Measurements from ENCODE around the gene UBE2G1.

UBE2G1 gene

DNA sequence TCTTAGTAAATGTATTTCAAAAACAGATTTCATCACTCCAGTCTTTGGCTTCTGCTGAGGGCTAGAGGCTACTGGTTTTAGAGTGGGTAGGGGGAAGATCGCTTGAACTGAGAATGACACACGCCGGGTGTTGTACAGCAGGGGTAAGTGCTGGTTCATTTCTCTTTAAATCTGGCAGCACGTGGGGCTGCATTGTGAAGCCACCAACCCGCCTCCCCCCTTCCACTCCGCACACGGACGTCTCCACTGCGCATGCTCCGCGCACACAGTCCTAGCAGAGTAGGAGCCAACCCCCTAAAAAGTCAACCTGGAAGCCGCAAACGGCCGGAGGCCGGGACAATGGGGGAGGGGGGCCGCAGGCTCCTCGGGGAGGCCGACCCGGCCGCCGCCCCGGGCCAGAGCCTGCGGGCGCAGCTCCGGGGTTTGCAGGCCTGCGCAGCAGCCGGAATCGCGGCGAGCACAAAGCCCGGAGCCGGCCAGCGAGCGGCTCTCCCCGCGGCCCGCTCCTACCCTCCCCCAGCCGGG is 1.3 kb downstream of the UBE2G1 start:
- no peaks in the 10 kb centered on the region for H3K27me3 ChIP-seq
- TF ChIP-seq, protein P1, sequence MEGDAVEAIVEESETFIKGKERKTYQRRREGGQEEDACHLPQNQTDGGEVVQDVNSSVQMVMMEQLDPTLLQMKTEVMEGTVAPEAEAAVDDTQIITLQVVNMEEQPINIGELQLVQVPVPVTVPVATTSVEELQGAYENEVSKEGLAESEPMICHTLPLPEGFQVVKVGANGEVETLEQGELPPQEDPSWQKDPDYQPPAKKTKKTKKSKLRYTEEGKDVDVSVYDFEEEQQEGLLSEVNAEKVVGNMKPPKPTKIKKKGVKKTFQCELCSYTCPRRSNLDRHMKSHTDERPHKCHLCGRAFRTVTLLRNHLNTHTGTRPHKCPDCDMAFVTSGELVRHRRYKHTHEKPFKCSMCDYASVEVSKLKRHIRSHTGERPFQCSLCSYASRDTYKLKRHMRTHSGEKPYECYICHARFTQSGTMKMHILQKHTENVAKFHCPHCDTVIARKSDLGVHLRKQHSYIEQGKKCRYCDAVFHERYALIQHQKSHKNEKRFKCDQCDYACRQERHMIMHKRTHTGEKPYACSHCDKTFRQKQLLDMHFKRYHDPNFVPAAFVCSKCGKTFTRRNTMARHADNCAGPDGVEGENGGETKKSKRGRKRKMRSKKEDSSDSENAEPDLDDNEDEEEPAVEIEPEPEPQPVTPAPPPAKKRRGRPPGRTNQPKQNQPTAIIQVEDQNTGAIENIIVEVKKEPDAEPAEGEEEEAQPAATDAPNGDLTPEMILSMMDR (IDR thresholded peaks at IDR 0.05) = peak; percentile 7
- peak overlapping the region; percentile 90 to 95 for H3K4me3 ChIP-seq (ENCODE audit: low read depth in 1 of 2, low read length in 1 of 2)
- H3K4me1 ChIP-seq (ENCODE audit: control insufficient read depth in 1 of 2, insufficient read depth in 1 of 2, low read depth in 1 of 2, low read length in 1 of 2) = peaks cover 19 to 22% of the 10 kb centered on the region in 2 experiments
- peak overlapping the region; percentile 97 for H3K27ac ChIP-seq
- no peaks in the 10 kb centered on the region for H3K9me3 ChIP-seq
- peaks cover 9% of the 10 kb centered on the region for H3K36me3 ChIP-seq

DNA sequence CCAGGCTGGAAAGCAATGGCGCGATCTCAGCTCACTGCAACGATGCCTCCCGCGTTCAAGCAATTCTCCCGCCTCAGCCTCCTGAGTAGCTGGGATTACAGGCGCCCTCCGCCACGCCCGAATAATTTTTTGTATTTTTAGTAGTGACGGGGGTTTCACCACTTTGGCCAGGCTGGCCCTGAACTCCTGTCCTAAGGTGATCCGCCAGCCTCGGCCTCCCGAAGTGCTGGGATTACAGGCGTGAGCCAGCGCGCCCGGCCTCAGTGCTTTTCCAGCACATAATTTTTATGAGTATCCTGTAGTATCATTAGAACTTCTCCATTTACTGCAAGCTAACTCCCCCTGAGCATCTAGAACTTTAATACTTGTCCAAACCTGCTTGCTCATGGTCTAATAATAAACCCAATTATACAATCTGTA is 1.8 kb downstream of the UBE2G1 start:
- peaks cover 14 to 17% of the 10 kb centered on the region in 2 experiments for H3K4me1 ChIP-seq (ENCODE audit: control insufficient read depth in 1 of 2, insufficient read depth in 1 of 2, low read depth in 1 of 2, low read length in 1 of 2)
- H3K27ac ChIP-seq = peak overlapping the region; percentile 97
- peak overlapping the region; percentile 90 to 95 for H3K4me3 ChIP-seq (ENCODE audit: low read depth in 1 of 2, low read length in 1 of 2)
- H3K27me3 ChIP-seq = no peaks in the 10 kb centered on the region
- no peaks in the 10 kb centered on the region for H3K9me3 ChIP-seq
- peaks cover 9% of the 10 kb centered on the region for H3K36me3 ChIP-seq
- TF ChIP-seq, protein P1 (IDR thresholded peaks at IDR 0.05) = no peak

DNA sequence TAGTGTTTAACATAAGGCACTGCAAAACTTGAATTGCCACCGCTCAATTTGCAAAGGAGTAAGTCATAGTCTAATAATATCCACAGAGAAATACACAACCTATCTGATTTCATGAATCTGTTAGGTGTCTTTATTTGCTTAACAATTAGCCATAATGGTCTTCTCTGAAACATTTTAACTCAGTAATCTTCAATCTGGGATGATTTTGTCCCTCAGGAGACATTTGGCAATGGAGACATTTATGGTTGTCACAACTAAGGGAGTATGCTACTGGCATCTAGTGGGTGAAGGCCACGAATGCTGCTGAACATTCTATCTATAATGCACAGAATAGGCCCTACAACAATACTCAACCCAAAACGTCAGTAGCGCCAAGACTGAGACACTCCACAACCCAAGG is 4.3 kb downstream of the UBE2G1 start:
- H3K36me3 ChIP-seq = peaks cover 9% of the 10 kb centered on the region
- TF ChIP-seq, protein P1 (IDR thresholded peaks at IDR 0.05) = no peak
- no peaks in the 10 kb centered on the region for H3K27me3 ChIP-seq
- H3K4me3 ChIP-seq (ENCODE audit: low read depth in 1 of 2, low read length in 1 of 2) = no peak overlapping the region
- no peaks in the 10 kb centered on the region for H3K9me3 ChIP-seq
- H3K27ac ChIP-seq = no peak overlapping the region
- peaks cover 13 to 16% of the 10 kb centered on the region in 2 experiments for H3K4me1 ChIP-seq (ENCODE audit: control insufficient read depth in 1 of 2, insufficient read depth in 1 of 2, low read depth in 1 of 2, low read length in 1 of 2)

DNA sequence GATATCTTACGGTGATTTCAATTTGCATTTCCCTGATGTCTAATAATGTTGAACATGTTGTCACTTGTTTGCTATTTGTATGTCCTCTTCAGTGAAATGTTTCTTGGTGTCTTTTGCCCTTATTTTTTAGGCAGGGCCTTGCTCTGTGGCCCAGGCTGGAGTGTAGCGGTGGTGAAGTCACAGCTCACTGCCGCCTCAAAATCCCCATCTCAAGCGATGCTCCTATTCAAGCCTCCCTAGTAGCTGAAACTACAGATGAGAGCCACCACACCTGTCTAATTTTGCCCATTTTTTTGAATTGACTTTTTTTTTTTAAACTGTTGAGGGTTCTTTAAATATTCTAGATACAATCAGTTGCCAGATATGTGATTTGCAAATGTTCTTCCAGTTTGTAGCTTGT is 8.3 kb downstream of the UBE2G1 start:
- TF ChIP-seq, protein P1 (IDR thresholded peaks at IDR 0.05) = no peak

DNA sequence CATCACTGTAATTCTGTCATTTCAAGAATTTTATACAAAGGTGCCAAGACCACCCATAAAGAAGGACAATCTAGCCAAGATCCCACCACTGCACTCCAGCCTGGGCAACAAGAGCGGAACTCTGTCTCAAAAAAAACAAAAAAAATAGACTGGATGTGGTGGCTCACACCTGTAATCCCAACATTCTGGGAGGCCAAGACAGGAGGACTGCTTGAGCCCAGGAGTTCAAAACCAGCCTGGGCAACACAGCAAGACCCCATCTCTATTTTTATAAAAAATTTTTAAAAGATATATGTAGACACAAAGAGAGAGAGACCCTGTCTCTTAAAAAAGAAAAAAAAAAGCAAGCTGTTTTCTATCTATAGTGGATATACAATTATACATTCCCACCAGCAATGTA is 8.8 kb downstream of the UBE2G1 start:
- Histone ChIP-seq H3K27me3 (no peaks in the 10 kb centered on the region), H3K4me3 (ENCODE audit: low read depth in 1 of 2, low read length in 1 of 2) (no peak overlapping the region), H3K27ac (no peak overlapping the region), H3K9me3 (no peaks in the 10 kb centered on the region), H3K4me1 (ENCODE audit: control insufficient read depth in 1 of 2, insufficient read depth in 1 of 2, low read depth in 1 of 2, low read length in 1 of 2) (peaks cover 0 to 5% of the 10 kb centered on the region in 2 experiments), H3K36me3 (peaks cover 7% of the 10 kb centered on the region)
- TF ChIP-seq, protein P1 (IDR thresholded peaks at IDR 0.05) = no peak

More for the DNA sequence above, 8.3 kb downstream of the UBE2G1 start:
- no peak overlapping the region for H3K4me3 ChIP-seq (ENCODE audit: low read depth in 1 of 2, low read length in 1 of 2)
- H3K27ac ChIP-seq = no peak overlapping the region
- H3K9me3 ChIP-seq = no peaks in the 10 kb centered on the region
- H3K27me3 ChIP-seq = no peaks in the 10 kb centered on the region
- peaks cover 0 to 5% of the 10 kb centered on the region in 2 experiments for H3K4me1 ChIP-seq (ENCODE audit: control insufficient read depth in 1 of 2, insufficient read depth in 1 of 2, low read depth in 1 of 2, low read length in 1 of 2)
- H3K36me3 ChIP-seq = peaks cover 9% of the 10 kb centered on the region
